Hematopoietic multipotent progenitor cell treated with erythropoietin and hydrocortisone succinate and interleukin-3 and kit ligand, for 4 days (in vitro differentiated cells): ENCODE data around the gene C1RL.

Experiments
- DNase-seq: peaks from one replicate; pipeline ENCODE4 v3.0.0-alpha.2; 2015

The C1RL gene

DNA sequence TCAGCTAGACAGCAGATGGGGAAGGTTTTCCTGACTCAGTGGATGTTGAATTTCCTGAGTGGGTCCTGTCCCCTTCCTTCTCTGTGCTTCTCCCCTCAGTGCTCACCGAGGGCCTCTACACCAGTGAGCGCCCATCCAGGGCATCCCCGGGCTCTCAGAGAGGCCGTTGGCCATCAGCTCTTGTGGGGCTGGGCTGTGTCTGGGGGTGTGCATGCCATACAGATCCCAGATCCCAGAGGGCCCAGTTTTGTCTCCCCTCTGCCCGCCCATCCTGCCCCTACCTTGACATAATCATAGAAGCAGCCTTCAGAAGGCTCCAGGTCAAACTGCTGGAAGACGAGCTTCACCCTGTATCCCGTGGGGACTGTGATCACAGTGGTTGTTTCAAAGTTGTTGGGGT is 17.8 kb downstream of the C1RL start:
- no peak for DNase-seq

DNA sequence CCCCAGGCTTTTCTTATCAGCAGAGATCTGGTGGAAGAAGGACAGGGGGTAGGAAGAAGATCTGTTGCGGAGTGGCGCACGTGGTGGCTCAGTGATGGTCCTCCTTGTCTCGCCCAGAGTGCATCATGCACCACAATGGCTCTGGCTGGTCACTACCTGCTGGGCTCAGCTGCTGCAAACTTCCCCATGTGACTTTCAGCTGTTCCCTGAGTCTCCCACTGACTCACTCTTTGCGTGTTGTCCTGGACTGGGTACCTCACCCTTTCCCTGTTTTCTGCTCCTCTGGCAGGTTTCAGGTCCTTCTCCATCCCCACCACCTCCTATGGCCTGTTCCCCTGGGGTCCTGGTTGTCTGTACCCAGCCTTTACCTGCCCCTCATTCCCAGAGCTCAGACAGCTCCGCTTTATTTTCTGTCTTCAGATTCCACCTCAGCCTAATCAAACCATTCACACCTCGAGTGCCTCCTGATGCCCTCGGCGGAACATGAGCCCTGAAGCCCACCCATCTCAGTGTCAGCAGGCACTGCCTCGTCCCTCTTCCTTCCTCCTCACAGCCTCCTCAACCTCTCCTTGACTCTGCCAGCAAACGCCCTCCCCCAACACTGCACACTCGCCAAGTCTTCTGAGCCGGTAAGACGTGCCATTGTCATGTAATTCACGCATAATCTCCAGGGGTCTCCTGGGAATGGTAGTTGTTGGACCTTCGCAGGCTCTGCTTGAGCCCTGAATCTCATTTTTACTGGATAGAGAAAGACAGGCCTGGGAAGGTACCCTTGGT is 18.6 kb downstream of the C1RL start:
- DNase-seq = no peak

DNA sequence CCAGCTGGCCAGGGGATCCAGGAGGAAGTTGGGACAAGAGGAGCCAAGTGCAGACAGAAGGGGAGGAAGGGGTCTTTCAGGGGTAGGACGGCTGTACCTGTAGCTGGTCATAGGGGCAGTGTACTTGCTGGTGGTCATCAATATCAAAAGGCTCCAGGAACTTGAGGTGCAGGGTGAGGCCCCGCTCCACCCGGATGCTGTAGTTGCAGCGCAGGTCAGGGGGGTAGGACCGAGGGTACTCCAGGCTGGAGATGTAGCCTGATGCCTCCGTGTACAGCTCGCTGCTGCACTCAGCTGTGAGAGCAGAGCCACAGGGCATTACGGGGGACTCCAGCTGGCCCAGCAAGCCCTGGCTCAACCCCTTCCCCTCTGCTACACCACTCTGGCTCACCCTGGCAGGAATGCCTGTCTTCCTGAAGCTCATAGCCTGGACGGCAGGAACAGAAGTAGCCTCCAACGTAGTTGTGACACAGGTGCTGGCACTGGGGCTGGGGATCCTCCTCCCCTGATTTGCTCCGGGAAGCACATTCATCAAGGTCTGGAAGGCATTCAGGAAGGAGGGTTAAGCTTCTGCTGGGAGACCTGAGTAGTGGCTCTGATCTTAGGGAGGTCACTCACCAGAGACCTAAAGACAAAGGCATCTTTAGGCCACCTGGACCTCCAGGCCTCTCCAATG is 19.7 kb downstream of the C1RL start:
- DNase-seq = no peak

DNA sequence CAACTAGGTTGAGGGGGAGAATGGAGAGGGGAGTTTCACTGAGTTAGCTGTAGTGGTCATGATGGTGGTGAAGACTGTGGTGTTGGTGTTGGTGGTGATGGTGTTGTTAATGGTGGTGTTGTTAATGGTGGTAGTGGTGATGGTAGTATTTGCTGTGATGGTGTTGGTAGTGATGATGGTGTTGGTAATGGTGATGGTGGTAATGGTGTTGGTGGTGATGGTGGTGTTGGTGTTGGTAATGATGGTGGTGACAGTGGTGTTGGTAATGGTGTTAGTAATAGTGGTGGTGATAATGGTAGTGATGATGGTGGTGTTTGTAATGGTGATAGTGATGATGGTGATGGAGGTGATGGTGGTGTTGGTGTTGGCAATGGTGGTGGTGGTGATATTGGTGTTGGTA is 25.9 kb downstream of the C1RL start:
- DNase-seq = no peak

DNA sequence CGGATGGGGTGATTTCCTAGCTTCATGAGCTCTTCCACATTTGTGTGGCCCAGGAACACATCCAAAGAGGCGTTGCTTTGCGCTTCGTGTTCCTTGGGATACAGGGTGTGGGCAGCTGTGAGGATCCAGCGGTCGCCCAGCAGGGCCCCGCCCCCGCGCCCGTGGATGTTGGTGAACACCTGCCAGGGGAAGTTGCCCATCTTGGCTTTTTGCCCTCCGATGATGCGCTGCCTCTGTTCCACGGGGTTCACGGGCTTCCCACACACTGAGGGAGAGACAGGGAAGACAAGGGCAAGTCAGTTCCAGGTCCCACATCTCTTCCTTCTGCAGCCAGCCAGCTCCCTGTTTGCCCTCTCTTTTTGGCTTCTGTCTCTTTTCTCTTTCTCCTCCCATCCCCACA is 28.0 kb downstream of the C1RL start:
- DNase-seq = no peak

DNA sequence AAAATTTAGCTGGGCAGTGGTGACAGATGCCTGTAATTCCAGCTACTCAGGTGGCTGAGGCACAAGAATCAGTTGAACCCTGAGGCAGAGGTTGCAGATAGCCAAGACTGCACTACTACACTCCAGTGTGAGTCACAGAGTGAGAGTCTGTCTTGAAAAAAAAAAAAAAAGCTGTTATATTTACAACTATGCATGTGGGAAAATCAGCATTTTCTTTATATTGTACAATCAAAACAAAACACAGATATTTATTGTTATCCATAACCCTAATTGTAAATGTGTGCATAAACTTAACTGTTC is 29.2 kb downstream of the C1RL start:
- DNase-seq = no peak

DNA sequence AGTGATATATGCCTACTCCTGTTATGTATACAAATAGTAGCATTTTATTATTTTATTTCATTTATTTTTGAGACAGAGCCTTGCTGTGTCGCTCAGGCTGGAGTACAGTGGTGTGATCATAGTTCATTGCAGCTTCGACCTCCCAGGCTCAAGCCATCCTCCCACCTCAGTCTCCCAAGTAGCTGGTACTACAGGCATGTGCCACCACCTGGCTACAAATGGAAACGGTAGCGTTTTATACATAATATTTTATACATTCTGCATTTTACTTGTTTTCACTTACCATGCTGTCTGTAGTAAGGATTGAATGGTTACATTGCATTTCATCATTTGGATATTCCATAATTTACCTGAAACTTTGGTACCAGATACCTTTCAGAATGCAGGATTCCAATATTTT is 30.9 kb downstream of the C1RL start:
- DNase-seq = peak; percentile 35

DNA sequence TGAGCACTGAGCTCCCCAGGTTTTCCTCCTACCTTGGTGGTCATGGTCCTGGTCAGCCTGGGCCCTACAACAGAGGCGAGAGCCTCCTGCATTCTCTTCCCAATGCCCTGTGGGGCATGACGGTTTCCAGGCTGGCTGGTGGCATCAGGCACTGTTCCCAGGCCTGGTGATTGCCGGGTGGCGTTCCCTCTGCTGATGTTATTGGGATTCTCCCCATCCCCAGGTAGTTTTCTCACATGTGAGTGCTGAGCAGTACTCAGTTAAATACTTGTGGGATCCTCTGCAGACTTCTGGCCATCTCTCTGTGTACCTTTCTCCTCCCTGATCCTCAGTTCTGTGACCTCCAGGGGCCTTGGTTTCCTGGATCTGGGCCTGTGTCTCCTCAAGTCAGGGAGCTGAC is 32.5 kb downstream of the C1RL start:
- no peak for DNase-seq

DNA sequence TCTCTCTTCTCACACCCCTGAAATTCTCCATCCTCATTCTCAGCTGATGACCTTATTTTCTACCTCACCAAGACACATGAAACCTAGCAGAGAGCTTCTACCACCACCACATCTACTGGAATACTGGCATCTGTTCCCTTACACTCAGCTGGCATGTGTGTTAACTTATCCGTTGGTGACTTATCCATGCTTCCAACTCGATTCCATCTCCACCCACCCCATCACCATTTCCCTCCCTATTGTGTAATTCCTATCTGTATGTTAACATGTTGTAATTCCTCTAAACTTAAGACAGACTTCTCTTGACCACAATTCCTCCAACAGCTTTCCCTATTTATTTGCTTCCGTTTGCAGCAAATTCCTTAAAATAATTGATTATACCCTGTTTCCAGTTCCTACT is 33.1 kb downstream of the C1RL start:
- no peak for DNase-seq

DNA sequence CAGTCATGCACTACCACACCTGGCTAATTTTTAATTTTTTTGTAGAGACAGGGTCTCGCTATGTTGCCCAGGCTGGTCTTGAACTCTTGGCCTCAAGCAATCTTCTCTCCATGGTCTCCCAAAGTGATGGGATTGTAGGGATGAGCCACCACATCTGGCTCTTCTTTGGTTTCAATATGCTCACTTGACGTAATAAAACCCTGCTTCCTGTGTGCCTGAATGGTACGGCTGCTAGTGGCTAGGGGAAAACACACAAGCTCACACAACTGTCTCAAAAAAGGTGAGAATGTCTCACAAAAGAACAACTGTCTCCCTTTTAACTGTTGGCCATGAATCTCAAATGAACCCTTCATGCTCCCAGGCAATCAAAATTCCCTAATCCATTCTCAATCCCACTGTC is 33.5 kb downstream of the C1RL start:
- no peak for DNase-seq

DNA sequence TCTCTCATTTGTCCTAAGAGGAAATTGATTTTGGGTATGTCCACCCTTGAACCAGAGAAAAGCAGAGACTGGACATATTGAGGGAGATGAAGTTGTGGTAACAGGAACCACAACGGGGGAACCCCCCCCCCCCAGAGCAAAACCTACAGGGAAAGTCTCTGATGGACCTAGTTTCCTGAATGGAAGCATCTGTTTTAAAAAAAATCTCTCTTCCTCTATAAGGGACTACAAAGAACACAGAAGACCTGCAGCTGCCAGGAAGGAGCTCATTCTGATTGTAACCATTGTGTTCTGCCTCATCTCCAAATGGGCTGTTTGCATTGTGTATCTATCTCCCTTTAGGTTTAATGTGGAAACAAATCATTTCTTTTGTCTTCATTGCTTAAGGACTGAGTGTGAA is 35.1 kb downstream of the C1RL start:
- DNase-seq = peak; percentile 16

DNA sequence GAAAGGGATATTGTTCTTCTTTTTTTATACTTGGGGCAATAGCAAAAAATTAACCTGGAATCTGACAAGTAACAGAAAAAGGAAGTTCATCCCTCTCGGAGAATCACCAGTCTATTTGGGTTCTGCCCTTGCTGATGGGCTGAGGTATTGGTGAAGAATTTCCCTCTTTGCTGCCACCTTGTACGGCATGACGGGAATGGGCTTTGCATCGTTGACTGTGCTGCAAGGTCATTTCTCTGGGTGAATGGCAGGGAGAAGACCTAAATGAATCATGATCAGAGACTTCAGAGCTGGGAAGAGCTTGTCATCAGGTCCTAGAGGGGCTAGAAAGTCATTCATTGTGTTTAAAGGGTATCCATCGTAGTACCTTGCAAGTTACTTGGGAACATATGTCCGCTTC is 36.5 kb downstream of the C1RL start:
- no peak for DNase-seq

DNA sequence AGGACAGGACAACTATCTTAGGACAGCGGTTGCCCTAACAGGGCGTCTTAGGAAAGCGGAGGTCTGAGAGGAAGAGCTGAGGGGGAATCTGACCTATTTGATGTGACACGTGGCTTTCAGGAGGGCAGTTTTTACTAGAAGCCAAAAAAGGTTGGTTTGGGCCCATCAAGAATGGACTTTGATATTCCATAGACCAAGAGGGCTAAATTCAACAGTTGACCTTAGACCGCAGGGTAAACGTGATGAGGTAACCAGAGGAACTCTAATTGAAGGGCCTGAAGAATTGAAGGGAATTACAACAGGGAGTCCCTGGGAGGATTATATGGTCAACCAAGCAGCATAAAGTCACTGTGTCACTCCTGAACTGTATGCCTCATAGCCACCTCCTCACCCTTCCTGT is 37.0 kb downstream of the C1RL start:
- DNase-seq = no peak

DNA sequence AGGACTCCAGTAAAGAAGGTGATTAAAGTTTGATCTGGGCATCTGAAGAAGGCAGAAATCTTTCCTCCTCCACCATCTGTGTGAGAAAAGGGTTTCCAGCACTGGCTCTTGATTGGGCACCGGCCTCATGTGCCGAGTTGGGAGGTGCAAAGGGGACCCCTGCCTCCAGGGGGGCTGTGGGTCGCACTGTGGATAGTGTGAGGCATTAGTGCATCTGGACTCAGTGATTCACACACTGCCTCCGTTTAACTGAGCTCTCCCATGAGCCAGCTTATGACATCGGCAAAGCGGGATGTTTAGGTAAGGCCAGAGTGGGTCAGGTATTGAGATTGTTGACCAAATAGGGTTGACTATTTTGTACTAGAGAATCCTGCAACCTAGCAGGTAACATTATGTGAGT is 39.6 kb downstream of the C1RL start:
- no peak for DNase-seq

DNA sequence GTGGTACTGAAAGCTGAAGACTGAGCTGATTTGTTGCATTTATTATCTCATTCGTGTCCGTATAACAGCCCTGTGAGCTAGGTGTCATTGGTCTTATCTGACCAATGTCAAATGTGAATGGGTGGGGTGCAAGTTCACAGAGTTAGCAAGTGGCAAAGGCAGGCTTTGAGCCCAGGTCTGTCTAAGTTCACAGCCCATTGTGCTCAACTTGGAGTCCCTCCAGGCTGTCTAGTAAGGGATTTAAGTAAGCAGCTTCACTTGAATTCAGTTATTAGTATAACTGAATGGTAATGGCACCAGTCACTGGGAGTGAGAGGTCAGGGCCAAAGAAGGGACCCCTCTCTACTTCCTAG is 40.0 kb downstream of the C1RL start:
- DNase-seq = peak; percentile 86

DNA sequence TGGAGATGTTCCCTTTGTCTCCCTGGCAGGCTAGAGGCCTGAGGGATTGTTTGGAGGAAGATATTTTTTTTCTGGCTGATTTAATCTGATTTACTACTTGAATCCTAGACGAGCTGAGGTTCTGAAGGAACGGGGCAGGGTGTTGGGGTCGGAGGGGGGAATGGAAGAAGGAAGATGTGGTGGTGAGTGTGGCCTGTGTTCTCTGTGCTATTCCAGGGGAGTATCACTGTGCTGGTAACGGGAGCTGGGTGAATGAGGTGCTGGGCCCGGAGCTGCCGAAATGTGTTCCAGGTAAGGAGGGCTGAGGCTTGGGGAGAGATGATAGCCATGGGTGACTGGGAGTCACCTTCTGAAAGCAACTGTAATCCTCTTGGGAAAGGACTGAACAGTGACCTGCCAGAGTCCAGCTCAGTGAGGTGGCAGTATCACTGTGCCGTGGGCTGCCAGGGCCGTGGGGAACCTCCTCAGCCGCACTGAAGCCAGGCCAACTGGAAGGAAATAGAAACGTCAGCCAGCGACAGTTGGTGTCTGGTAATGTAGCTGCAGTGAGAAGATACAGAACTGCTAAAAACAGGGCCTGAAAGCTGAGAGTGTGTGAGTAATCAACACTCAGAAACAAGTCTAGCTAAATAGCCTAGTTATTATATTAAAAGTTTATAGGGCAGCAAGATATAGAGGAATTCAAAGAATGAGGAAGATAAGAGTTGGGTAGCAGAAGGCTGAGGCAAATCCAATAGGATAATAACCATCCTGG is 40.6 kb downstream of the C1RL start:
- peak; percentile 86 for DNase-seq

DNA sequence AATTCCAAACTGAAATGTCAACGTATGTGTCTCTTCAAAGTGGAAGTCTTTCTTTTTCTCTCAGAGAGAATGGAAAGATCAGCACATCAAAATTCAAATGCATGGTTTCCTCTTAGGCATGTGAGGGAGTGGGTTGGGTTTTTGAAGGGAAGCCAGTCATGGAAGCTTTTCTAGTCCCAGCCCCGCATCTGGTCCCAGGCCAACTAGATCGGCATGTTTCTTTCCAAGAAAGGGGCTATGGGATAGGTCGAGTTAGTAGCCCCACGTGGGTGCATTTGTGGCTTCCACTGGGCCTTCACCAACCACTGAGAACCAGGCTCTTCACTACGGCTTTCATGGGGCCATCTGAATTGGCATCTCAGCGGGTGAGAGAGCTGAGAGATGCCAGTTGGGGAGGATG is 41.9 kb downstream of the C1RL start:
- DNase-seq = no peak

DNA sequence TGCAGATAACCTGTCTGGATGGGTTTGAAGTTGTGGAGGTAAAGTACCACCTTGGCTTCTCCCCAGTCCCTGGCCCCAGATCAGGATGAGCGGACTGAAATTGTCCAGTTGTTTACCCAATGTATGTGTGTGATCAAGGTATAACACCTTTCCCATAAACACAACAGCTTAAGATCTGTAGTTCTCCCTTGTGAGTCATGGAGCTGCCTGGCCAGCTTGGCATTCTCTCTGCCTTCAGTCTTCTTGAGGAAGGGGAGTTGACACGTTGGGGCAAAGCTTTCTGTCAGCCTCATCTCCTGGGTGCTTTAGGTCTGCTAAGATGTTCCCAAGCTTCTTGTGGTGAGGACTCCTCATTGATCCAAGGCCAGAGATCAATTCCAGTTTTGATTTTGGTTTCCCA is 42.4 kb downstream of the C1RL start:
- no peak for DNase-seq

DNA sequence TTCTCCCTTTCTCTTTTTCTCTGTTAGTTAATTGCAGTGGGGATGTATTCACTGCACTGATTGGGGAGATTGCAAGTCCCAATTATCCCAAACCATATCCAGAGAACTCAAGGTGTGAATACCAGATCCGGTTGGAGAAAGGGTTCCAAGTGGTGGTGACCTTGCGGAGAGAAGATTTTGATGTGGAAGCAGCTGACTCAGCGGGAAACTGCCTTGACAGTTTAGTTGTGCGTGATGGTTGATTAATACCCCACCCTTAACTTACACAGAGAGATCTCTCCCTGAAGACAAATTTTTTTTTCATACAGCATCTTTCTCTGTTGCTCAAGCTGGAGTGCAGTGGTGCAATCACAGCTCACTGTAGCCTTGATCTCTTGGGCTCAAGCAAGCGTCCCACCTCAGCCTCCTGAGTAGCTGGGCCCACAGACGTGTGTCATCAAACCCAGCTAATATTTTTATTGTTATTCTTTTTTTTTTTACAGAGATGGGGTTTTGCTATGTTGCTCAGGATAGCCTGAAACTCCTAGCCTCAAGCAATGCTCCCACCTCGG is 43.9 kb downstream of the C1RL start:
- DNase-seq = no peak

DNA sequence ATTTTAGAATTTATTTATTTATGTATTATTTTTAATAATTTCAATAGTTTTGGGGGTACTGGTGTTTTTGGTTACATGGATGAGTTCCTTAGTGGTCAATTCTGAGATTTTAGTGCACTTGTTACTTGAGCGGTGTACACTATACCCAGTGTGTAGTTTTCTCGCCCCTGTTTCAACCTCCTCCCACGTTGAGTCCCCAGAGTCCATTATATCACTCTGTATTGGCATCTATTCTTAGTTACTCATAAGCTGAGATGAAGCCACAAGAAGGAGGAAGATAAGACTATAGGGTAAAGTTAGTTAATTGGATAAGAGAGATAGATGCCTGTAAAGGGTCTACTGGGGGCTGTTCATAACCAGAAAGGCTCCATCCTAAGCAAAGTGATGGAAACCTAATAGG is 44.5 kb downstream of the C1RL start:
- no peak for DNase-seq

DNA sequence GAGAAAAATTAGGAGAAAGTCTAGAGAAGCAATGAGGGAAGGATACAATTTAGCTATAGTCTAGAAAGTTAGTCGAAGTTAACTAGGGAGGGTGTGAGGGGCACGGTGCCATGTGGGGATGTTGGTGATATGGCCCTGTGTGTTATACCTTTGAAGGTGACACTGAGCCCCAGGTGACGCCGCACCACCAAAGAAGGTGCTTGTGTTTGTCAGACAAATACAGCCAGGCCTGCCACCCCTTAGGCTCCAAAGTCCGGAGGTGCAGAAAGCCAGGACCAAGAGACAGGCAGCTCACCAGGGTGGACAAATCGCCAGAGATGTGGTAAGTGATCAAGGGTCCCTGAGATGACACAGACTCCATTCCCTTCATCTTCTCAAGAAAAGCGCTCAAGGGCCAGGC is 47.4 kb downstream of the C1RL start:
- DNase-seq = no peak

DNA sequence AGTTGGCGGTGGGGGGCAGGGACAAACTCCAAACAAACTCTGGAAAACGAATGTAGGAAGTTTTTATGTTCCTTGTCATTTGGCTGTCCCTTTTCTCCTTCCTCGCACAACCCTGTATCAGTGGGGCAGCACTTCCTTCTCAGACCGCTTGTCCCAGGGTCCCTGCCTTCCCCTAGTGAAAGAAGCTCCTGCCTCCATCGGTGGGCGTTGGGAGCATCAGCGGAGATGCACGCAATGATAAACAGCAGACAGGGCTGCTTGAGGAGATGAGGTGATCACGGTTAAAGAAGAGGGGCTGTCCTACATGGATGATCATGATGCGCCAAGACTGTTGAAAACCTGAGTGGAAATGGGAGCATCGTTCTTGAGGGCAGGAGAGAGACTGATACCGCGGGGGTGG is 47.9 kb downstream of the C1RL start:
- no peak for DNase-seq

DNA sequence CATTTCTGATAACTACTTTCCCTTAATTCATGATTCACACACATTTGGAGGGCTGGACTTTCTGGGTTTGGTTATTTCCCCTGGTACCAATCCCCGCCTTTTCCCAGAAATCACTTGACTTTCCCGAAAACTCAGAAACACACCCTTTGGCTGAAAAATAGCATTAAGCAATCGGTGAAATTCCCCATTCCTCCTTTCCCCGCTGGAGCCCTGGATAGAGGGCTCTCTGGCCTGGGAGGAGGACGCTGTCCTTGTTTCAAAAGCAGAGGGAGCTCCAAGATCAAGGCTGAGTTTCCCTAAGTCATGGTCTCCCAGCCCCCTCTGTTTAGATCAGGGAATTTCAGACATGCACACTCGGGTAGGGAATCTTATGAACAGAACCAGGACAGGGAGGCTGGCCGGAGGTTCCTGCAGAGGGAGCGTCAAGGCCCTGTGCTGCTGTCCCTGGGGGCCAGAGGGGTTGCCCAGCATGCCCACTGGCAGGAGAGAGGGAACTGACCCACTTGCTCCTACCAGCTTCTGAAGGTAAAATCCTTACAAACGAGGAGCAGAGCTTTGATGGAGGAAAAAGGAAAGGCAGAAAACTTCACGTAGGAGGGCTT is 48.6 kb downstream of the C1RL start, which contains the start of gene C1S:
C1S (plus strand) TSS at position 366 of the 602 bp plus-strand sequence. CDS start 1,195 bp downstream, outside the sequence.
- DNase-seq = no peak

DNA sequence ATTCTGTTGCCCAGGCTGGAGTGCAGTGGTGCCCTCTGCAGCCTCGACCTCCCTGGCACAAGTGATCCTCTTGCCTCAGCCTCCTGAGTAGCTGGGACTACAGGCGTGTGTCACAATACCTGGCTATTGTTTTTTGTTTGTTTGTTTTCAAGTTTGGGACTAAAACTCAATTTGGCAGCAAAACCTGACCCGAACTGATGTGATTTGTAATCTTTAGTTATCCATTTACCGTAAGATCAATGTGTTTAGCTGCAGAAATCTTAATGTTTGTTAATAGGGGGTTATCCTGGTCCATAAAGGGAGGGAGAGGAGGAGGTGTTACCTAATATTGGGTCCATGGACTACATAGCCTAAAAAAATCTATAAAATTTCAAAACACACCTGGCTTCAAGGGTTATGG is 49.2 kb downstream of the C1RL start:
- DNase-seq = no peak
